ENCODE measurements around the gene RAB31.

The RAB31 gene

DNA sequence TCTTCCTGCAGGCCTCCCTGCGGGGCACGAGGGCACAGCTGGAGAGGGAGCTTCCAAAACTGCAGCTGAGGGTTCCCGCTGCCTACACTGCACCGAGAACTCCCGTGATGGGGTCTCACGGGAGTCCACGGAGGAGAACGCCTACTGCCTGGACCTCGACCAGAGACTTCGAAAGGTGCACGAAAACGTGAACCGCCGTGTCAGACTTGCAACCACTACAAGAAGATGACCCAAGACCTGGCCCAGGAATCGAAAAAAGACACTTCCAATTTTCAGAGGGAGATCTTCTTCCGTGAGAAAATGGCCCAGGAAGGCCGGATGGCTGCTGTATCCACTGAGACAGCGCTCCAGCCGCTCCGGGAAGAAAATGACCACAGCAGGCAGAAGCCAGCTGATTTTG lies 124.8 kb downstream of the RAB31 start:
- Histone ChIP-seq H3K4me3 (ENCODE audit: insufficient read depth in 1 of 2, low read depth in 1 of 2, low read length in 2 of 2) (no peak overlapping the region), H3K79me1 (replicated peaks; ENCODE audit: low read length, poor library complexity, severe bottlenecking) (peaks cover 2% of the 10 kb centered on the region), H2BK120ac (ENCODE audit: low read depth, low read length) (no peak overlapping the region), H3K36me3 (ENCODE audit: control insufficient read depth in 1 of 2, insufficient read depth in 2 of 2, low read depth in 1 of 2, low read length in 2 of 2) (peaks cover 2 to 7% of the 10 kb centered on the region in 2 experiments), H3K9me3 (ENCODE audit: control insufficient read depth, low read length) (no peaks in the 10 kb centered on the region), H2AFZ (ENCODE audit: low read depth, low read length) (no peak overlapping the region), H3K18ac (ENCODE audit: low read depth in 1 of 2, low read length in 2 of 2) (no peak overlapping the region), H2BK5ac (ENCODE audit: low read depth, low read length, poor library complexity, severe bottlenecking) (no peak overlapping the region), H2AK5ac (ENCODE audit: low read length, severe bottlenecking) (no peak overlapping the region), H3K4me1 (ENCODE audit: control insufficient read depth, insufficient read depth, low read depth, low read length) (peaks cover 13% of the 10 kb centered on the region), H3K4ac (ENCODE audit: low read depth in 1 of 2, low read length in 2 of 2) (no peak overlapping the region), H4K91ac (ENCODE audit: low read length) (no peak overlapping the region), H2BK12ac (ENCODE audit: low read length in 2 of 2) (no peak overlapping the region), H3K14ac (ENCODE audit: low read length in 2 of 2) (no peak overlapping the region), H3K4me2 (ENCODE audit: low read length, poor library complexity, severe bottlenecking) (no peak overlapping the region), H3K27me3 (ENCODE audit: control insufficient read depth in 1 of 2, insufficient read depth in 1 of 2, low read length in 2 of 2) (no peaks in the 10 kb centered on the region), H4K8ac (ENCODE audit: low read length) (no peak overlapping the region), H3K9ac (ENCODE audit: low read length) (no peak overlapping the region), H3K27ac (ENCODE audit: low read length, poor library complexity, severe bottlenecking) (no peak overlapping the region), H3K23ac (ENCODE audit: low read length in 2 of 2) (no peak overlapping the region), H2BK15ac (ENCODE audit: low read depth, poor library complexity, severe bottlenecking) (no peak overlapping the region)
- DNase-seq: no peak
- WGBS: 98% methylated on average over 20 of the region's 20 CpGs

DNA sequence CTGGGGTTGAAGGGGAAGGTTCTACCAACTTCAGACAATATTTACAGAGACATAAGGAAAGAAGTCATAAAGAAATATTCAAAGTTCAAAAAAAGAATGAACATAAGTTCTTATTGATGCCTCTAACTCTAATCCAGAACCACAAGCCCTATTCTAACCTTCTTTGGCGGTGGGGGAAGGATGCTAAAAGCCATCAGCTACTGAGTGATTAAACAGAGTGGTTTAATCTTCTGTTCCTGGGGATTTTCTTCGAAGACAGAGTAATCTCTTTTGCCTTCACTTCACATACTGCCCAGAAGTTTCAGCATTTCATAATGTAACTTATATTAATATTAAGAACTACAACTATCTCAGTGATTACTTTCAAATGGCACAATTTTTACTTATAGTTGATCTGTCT lies 126.5 kb downstream of the RAB31 start:
- Histone ChIP-seq H3K4ac (ENCODE audit: low read depth in 1 of 2, low read length in 2 of 2) (no peak overlapping the region), H3K14ac (ENCODE audit: low read length in 2 of 2) (no peak overlapping the region), H3K18ac (ENCODE audit: low read depth in 1 of 2, low read length in 2 of 2) (no peak overlapping the region), H2BK120ac (ENCODE audit: low read depth, low read length) (no peak overlapping the region), H2AFZ (ENCODE audit: low read depth, low read length) (no peak overlapping the region), H4K91ac (ENCODE audit: low read length) (no peak overlapping the region), H2BK15ac (ENCODE audit: low read depth, poor library complexity, severe bottlenecking) (no peak overlapping the region), H3K4me1 (ENCODE audit: control insufficient read depth, insufficient read depth, low read depth, low read length) (peaks cover 16% of the 10 kb centered on the region), H3K36me3 (ENCODE audit: control insufficient read depth in 1 of 2, insufficient read depth in 2 of 2, low read depth in 1 of 2, low read length in 2 of 2) (peaks cover 2 to 7% of the 10 kb centered on the region in 2 experiments), H2BK12ac (ENCODE audit: low read length in 2 of 2) (no peak overlapping the region), H2BK5ac (ENCODE audit: low read depth, low read length, poor library complexity, severe bottlenecking) (no peak overlapping the region), H2AK5ac (ENCODE audit: low read length, severe bottlenecking) (no peak overlapping the region), H4K8ac (ENCODE audit: low read length) (no peak overlapping the region), H3K4me2 (ENCODE audit: low read length, poor library complexity, severe bottlenecking) (no peak overlapping the region), H3K23ac (ENCODE audit: low read length in 2 of 2) (no peak overlapping the region), H3K27me3 (ENCODE audit: control insufficient read depth in 1 of 2, insufficient read depth in 1 of 2, low read length in 2 of 2) (no peaks in the 10 kb centered on the region), H3K9me3 (ENCODE audit: control insufficient read depth, low read length) (no peaks in the 10 kb centered on the region), H3K9ac (ENCODE audit: low read length) (no peak overlapping the region), H3K4me3 (ENCODE audit: insufficient read depth in 1 of 2, low read depth in 1 of 2, low read length in 2 of 2) (no peak overlapping the region), H3K27ac (ENCODE audit: low read length, poor library complexity, severe bottlenecking) (no peak overlapping the region), H3K79me1 (replicated peaks; ENCODE audit: low read length, poor library complexity, severe bottlenecking) (peaks cover 2% of the 10 kb centered on the region)
- WGBS: no CpG with 5 or more reads among the region's 2 CpGs
- no peak for DNase-seq

DNA sequence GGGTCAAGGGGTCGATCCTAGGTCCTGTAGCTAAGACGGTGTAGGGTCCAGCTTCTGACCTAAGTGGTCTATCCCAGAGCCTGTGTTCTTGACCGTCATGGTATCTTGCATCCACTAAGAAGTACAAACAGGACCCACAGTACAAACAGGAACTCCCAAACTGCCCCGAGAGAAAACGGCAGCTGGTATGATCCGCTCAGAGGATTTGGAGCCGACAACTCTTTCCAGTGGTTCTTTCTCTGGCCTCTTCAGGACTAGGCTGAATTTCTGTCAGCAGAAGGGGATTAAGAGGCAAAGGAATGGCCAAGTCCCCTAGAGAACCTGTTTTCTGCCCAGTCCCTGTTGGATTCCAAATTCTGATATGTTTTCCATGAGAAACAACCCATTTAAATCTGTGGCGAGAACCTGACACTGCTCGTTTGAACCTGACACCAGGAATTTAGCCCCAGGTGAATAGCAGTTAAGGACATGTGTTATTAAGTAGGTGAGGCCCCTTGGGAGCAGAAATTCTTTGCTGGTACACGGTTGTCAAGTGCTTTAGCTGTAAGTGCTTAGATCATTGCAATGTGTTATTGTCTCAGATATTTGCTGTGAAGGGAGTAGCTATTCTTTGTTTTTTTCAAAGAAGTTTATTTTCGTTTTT lies 127.1 kb downstream of the RAB31 start:
- Histone ChIP-seq H3K23ac (ENCODE audit: low read length in 2 of 2) (no peak overlapping the region), H3K9ac (ENCODE audit: low read length) (no peak overlapping the region), H3K4me1 (ENCODE audit: control insufficient read depth, insufficient read depth, low read depth, low read length) (peaks cover 21% of the 10 kb centered on the region), H3K18ac (ENCODE audit: low read depth in 1 of 2, low read length in 2 of 2) (no peak overlapping the region), H3K4ac (ENCODE audit: low read depth in 1 of 2, low read length in 2 of 2) (no peak overlapping the region), H2BK15ac (ENCODE audit: low read depth, poor library complexity, severe bottlenecking) (no peak overlapping the region), H3K27ac (ENCODE audit: low read length, poor library complexity, severe bottlenecking) (no peak overlapping the region), H2AK5ac (ENCODE audit: low read length, severe bottlenecking) (peak overlapping the region; percentile 4), H3K36me3 (ENCODE audit: control insufficient read depth in 1 of 2, insufficient read depth in 2 of 2, low read depth in 1 of 2, low read length in 2 of 2) (peaks cover 2 to 12% of the 10 kb centered on the region in 2 experiments), H3K9me3 (ENCODE audit: control insufficient read depth, low read length) (no peaks in the 10 kb centered on the region), H2BK12ac (ENCODE audit: low read length in 2 of 2) (no peak overlapping the region), H2BK5ac (ENCODE audit: low read depth, low read length, poor library complexity, severe bottlenecking) (no peak overlapping the region), H4K8ac (ENCODE audit: low read length) (no peak overlapping the region), H3K4me2 (ENCODE audit: low read length, poor library complexity, severe bottlenecking) (no peak overlapping the region), H2AFZ (ENCODE audit: low read depth, low read length) (no peak overlapping the region), H3K27me3 (ENCODE audit: control insufficient read depth in 1 of 2, insufficient read depth in 1 of 2, low read length in 2 of 2) (no peaks in the 10 kb centered on the region), H3K14ac (ENCODE audit: low read length in 2 of 2) (no peak overlapping the region), H3K4me3 (ENCODE audit: insufficient read depth in 1 of 2, low read depth in 1 of 2, low read length in 2 of 2) (no peak overlapping the region), H4K91ac (ENCODE audit: low read length) (no peak overlapping the region), H3K79me1 (replicated peaks; ENCODE audit: low read length, poor library complexity, severe bottlenecking) (peaks cover under 1% of the 10 kb centered on the region), H2BK120ac (ENCODE audit: low read depth, low read length) (no peak overlapping the region)
- no peak for DNase-seq
- 77% methylated on average over 11 of the region's 11 CpGs for whole genome bisulfite sequencing

DNA sequence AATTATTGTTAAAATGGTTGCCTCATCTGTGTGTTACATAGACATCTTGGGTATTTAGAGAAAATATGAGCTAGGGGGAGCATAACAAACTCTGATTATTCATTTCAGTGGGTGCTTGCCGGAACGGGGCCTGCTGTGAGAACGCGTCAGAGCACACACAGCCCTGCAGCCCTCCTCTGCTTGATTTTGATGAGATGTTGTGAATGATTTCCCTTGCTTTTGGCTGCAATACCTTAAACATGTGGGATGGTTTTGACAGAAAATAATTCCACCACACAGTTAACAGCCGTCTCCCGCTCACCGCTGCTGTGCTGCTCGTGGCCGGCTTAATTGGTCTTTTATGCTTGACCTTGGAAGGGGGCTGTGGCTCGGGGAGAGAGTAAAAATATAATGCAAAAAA lies 127.7 kb downstream of the RAB31 start:
- no peak overlapping the region for H2BK15ac ChIP-seq (ENCODE audit: low read depth, poor library complexity, severe bottlenecking)
- no peak overlapping the region for H3K4me2 ChIP-seq (ENCODE audit: low read length, poor library complexity, severe bottlenecking)
- H3K9me3 ChIP-seq (ENCODE audit: control insufficient read depth, low read length): no peaks in the 10 kb centered on the region
- H3K27ac ChIP-seq (ENCODE audit: low read length, poor library complexity, severe bottlenecking): no peak overlapping the region
- no peak overlapping the region for H4K91ac ChIP-seq (ENCODE audit: low read length)
- no peak overlapping the region for H3K4me3 ChIP-seq (ENCODE audit: insufficient read depth in 1 of 2, low read depth in 1 of 2, low read length in 2 of 2)
- no peak overlapping the region for H4K8ac ChIP-seq (ENCODE audit: low read length)
- no peak overlapping the region for H3K18ac ChIP-seq (ENCODE audit: low read depth in 1 of 2, low read length in 2 of 2)
- peaks cover 21% of the 10 kb centered on the region for H3K4me1 ChIP-seq (ENCODE audit: control insufficient read depth, insufficient read depth, low read depth, low read length)
- H2BK120ac ChIP-seq (ENCODE audit: low read depth, low read length): no peak overlapping the region
- H3K27me3 ChIP-seq (ENCODE audit: control insufficient read depth in 1 of 2, insufficient read depth in 1 of 2, low read length in 2 of 2): no peaks in the 10 kb centered on the region
- H2AFZ ChIP-seq (ENCODE audit: low read depth, low read length): no peak overlapping the region
- 97% methylated on average over 5 of the region's 10 CpGs for WGBS
- H2BK5ac ChIP-seq (ENCODE audit: low read depth, low read length, poor library complexity, severe bottlenecking): no peak overlapping the region
- no peak overlapping the region for H3K14ac ChIP-seq (ENCODE audit: low read length in 2 of 2)
- peaks cover 2 to 12% of the 10 kb centered on the region in 2 experiments for H3K36me3 ChIP-seq (ENCODE audit: control insufficient read depth in 1 of 2, insufficient read depth in 2 of 2, low read depth in 1 of 2, low read length in 2 of 2)
- no peak for DNase-seq
- H2AK5ac ChIP-seq (ENCODE audit: low read length, severe bottlenecking): no peak overlapping the region
- no peak overlapping the region for H3K4ac ChIP-seq (ENCODE audit: low read depth in 1 of 2, low read length in 2 of 2)
- no peak overlapping the region for H3K9ac ChIP-seq (ENCODE audit: low read length)
- H3K79me1 ChIP-seq (replicated peaks; ENCODE audit: low read length, poor library complexity, severe bottlenecking): no peaks in the 10 kb centered on the region
- H3K23ac ChIP-seq (ENCODE audit: low read length in 2 of 2): no peak overlapping the region
- H2BK12ac ChIP-seq (ENCODE audit: low read length in 2 of 2): no peak overlapping the region

Data from mesenchymal stem cell (in vitro differentiated cells and primary cell).